PFSK-1 (cell line): ENCODE data around the gene CD300E.

Experiments used
- FOXP2 ChIP-seq: optimal IDR thresholded peaks from 2 replicates; pipeline ENCODE3; 2011; ENCODE audit warnings: borderline replicate concordance, control low read depth, inconsistent platforms; ENCODE audit not compliant: insufficient read depth; ENCODE audit errors: extremely low read length, extremely low read depth
- POLR2AphosphoS5 ChIP-seq: IDR thresholded peaks from 2 replicates; pipeline ENCODE4 v1.6.1; 2012; ENCODE audit warnings: low read depth, mild to moderate bottlenecking, control low read depth, low read length, moderate library complexity
- SIN3A ChIP-seq: IDR thresholded peaks from 2 replicates; pipeline ENCODE4 v1.6.1; 2012; ENCODE audit warnings: mild to moderate bottlenecking, low read length, moderate library complexity, borderline replicate concordance; ENCODE audit not compliant: insufficient read depth
- TAF1 ChIP-seq: IDR thresholded peaks from 2 replicates; pipeline ENCODE4 v1.6.1; 2012; ENCODE audit warnings: low read length, control low read depth, borderline replicate concordance; ENCODE audit not compliant: insufficient read depth
- TF ChIP-seq, protein P1 (sequence below), 2 experiments: IDR thresholded peaks; 2 replicates each; pipeline versions ENCODE4 v1.6.1 to v1.8.0; 2011 to 2012; ENCODE audit warnings: low read depth in 2 of 2, low read length in 2 of 2, control low read depth in 1 of 2, inconsistent platforms in 1 of 2, mild to moderate bottlenecking in 1 of 2, moderate library complexity in 1 of 2; ENCODE audit not compliant: insufficient read depth in 1 of 2

Gene CD300E

DNA sequence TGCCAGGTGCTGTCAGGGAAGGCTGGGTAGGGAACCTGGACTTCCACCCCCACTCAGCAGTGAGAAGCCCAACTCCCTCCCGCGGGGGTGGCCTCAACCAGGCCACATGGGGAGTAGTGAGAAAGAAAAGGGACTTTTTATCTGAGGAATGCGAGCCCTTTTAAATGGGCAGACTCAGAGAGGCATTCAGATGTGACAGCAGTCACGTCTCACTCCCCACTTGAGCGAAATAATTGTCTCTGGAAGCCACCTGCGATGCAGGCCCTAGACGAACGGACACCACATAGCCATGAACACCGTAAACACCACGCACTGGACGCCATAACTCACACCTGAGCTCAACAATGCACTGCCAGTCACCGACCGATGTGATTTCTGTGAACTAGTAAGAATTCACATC, 11.9 kb upstream of the CD300E start:
- no peak for TF ChIP-seq SIN3A
- TF ChIP-seq TAF1 = no peak
- TF ChIP-seq, protein P1, sequence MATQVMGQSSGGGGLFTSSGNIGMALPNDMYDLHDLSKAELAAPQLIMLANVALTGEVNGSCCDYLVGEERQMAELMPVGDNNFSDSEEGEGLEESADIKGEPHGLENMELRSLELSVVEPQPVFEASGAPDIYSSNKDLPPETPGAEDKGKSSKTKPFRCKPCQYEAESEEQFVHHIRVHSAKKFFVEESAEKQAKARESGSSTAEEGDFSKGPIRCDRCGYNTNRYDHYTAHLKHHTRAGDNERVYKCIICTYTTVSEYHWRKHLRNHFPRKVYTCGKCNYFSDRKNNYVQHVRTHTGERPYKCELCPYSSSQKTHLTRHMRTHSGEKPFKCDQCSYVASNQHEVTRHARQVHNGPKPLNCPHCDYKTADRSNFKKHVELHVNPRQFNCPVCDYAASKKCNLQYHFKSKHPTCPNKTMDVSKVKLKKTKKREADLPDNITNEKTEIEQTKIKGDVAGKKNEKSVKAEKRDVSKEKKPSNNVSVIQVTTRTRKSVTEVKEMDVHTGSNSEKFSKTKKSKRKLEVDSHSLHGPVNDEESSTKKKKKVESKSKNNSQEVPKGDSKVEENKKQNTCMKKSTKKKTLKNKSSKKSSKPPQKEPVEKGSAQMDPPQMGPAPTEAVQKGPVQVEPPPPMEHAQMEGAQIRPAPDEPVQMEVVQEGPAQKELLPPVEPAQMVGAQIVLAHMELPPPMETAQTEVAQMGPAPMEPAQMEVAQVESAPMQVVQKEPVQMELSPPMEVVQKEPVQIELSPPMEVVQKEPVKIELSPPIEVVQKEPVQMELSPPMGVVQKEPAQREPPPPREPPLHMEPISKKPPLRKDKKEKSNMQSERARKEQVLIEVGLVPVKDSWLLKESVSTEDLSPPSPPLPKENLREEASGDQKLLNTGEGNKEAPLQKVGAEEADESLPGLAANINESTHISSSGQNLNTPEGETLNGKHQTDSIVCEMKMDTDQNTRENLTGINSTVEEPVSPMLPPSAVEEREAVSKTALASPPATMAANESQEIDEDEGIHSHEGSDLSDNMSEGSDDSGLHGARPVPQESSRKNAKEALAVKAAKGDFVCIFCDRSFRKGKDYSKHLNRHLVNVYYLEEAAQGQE (IDR thresholded peaks at IDR 0.05; ENCODE audit: insufficient read depth in 1 of 2, low read depth in 2 of 2, low read length in 2 of 2) = no peak
- no peak for TF ChIP-seq POLR2AphosphoS5
- no peak for TF ChIP-seq FOXP2

DNA sequence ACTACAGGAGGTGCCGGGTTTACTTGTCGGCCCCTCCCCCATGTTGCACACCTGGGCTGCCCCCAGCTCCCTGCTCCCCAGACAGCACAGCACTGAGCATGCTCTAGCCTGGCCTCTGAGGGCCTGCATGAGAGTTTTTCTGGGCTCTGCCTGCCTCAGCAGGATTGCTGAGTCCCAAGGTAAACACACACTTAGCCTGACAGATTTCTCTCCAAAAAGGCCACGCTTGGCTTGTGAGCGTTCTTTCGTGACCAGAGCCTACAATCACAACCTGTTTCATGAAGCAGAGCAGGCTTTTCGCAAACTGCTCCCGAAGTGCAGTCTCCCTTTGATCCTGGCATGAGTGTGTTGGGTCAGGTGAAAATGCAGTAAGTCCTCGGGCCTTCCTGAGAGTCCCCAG, 9.8 kb upstream of the CD300E start:
- TF ChIP-seq, protein P1 (IDR thresholded peaks at IDR 0.05; ENCODE audit: insufficient read depth in 1 of 2, low read depth in 2 of 2, low read length in 2 of 2) = no peak
- TF ChIP-seq POLR2AphosphoS5 (no peak), TAF1 (no peak), FOXP2 (no peak)

DNA sequence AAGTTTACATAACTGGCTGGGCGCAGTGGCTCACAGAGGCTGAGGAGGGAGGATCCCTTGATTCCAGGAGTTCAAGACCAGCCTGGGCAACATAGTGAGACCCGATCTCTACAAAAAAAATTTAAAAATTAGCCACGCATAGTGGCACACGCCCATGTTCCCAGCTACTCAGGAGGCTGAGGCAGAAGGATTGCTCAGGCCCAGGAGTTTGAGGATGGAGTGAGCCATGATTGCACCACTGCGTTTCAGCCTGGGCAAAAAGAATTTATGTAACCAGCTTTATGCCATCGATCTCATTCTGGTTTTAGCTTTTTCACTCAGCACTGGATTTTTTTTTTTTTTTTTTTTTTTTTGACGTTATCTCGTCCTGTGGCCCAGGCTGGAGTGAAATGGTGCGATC, 9.1 kb upstream of the CD300E start:
- TF ChIP-seq SIN3A = no peak
- TF ChIP-seq, protein P1 (IDR thresholded peaks at IDR 0.05; ENCODE audit: insufficient read depth in 1 of 2, low read depth in 2 of 2, low read length in 2 of 2) = no peak
- TF ChIP-seq POLR2AphosphoS5 = no peak
- TF ChIP-seq FOXP2 = no peak
- no peak for TF ChIP-seq TAF1

DNA sequence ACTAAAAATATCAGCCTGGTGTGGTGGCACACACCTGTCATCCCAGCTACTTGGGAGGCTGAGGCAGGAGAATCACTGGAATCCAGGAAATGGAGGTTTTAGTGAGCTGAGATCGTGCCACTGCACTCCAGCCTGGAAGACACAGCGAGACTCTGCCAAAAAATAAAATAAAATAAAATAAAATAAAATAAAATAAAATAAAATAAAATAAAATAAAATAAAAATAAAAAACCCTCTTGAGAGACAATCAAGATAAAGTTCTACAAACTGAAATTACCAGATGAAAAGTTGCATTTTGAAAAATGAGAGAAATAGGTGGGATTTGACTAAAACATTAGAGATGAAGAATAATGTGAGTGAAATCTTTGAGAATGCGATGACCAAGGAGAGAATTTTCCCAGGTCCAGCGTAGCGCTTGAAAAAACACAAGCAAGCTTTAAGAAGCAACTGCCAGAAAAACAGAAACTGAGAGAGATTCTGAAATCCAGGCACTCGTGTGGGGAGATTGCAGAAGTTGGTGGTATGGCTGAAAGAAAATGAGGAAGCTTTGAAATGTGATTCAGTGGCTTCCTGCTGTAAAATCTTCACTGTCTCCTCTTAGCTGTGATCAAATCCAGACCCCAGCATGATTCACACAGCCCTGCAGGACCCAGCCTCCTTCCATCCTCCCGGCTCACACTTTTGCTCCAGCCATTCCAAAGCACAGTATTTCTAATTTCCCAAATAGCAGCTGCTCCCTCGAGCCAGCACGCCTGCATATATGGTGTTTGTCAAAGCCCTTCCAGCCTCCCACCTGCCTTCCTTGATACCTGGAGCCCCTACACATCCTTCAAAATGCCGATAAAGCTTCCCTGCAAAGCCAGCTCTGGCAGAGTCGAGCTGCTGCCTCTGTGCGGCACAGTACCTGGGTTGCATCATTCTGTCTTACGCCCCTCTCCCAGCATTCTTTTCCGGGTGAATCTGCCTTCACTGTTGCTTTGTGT, 8.2 kb upstream of the CD300E start:
- TF ChIP-seq, protein P1 (IDR thresholded peaks at IDR 0.05; ENCODE audit: insufficient read depth in 1 of 2, low read depth in 2 of 2, low read length in 2 of 2) = no peak
- TF ChIP-seq TAF1 (no peak), SIN3A (no peak), FOXP2 (no peak), POLR2AphosphoS5 (no peak)
